ENCODE measurements around the gene IFT52.

DNA sequence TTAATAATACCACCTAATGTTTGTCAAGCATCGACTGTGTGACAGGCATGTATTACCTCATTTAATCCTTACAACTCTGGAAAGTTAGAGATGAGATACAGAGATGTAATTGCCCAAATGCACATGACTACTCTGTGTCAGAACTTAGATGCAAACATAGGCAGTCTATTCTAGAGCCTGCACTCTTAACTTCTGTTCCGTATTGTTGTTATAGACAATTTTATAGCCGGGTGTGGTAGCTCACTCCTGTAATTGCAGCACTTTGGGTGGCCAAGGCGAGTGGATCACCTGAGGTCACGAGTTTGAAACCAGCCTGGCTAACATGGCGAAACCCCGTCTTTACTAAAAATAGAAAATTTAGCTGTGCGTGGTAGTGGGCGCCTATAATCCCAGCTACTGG is 15.0 kb downstream of the IFT52 start:
- TF ChIP-seq, protein P1, sequence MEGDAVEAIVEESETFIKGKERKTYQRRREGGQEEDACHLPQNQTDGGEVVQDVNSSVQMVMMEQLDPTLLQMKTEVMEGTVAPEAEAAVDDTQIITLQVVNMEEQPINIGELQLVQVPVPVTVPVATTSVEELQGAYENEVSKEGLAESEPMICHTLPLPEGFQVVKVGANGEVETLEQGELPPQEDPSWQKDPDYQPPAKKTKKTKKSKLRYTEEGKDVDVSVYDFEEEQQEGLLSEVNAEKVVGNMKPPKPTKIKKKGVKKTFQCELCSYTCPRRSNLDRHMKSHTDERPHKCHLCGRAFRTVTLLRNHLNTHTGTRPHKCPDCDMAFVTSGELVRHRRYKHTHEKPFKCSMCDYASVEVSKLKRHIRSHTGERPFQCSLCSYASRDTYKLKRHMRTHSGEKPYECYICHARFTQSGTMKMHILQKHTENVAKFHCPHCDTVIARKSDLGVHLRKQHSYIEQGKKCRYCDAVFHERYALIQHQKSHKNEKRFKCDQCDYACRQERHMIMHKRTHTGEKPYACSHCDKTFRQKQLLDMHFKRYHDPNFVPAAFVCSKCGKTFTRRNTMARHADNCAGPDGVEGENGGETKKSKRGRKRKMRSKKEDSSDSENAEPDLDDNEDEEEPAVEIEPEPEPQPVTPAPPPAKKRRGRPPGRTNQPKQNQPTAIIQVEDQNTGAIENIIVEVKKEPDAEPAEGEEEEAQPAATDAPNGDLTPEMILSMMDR (IDR thresholded peaks at IDR 0.05): no peak
- TF ChIP-seq POLR2A (IDR thresholded peaks at IDR 0.05) (no peak), EP300 (IDR thresholded peaks at IDR 0.05) (no peak)

Data from tibial nerve (tissue), 4 donors.